OCI-LY3 (cell line): ENCODE results near the gene FN1.

ENCODE experiments used
- H2AFZ ChIP-seq: fragments of 200-600, 300-600 bp; shearing (Covaris generic); 2 replicates; pipeline ENCODE4 v1.6.0; 2014; ENCODE audit warnings: antibody characterized with exemption, low read depth, low read length
- H3K27ac ChIP-seq: fragments of 200-600, 300-600 bp; sonication (generic); 2 replicates; pipeline ENCODE4 v1.5.1; 2014; ENCODE audit warnings: mild to moderate bottlenecking, low read length, moderate library complexity, mixed read lengths
- H3K27me3 ChIP-seq: fragments of 200-600, 300-600 bp; sonication (generic); 2 replicates; pipeline ENCODE4 v1.6.1; 2014; ENCODE audit warnings: low read depth, low read length, mixed read lengths
- H3K36me3 ChIP-seq: fragments of 200-600, 300-600 bp; sonication (generic); replicated peaks from 2 replicates; pipeline ENCODE3; 2014; ENCODE audit warnings: low read depth, low read length, mixed read lengths
- H3K4me1 ChIP-seq: fragments of 300-600, 200-600 bp; sonication (generic); 2 replicates; pipeline ENCODE4 v1.6.1; 2014; ENCODE audit warnings: low read length, mixed read lengths
- H3K4me2 ChIP-seq: fragments of 200-600, 300-600 bp; sonication (generic); 2 replicates; pipeline ENCODE4 v1.6.1; 2014; ENCODE audit warnings: low read length, mixed read lengths
- H3K4me3 ChIP-seq: fragments of 300-600, 200-600 bp; sonication (generic); 2 replicates; pipeline ENCODE4 v1.5.1; 2014; ENCODE audit warnings: antibody characterized with exemption, mild to moderate bottlenecking, low read length, moderate library complexity
- H3K79me2 ChIP-seq: fragments of 300-600, 200-600 bp; shearing (Covaris generic); 2 replicates; pipeline ENCODE4 v1.6.1; 2014; ENCODE audit warnings: mild to moderate bottlenecking, low read length, mixed read lengths
- H3K9ac ChIP-seq: fragments of 300-600, 200-600 bp; shearing (Covaris generic); 2 replicates; pipeline ENCODE4 v1.6.0; 2014; ENCODE audit warnings: mild to moderate bottlenecking, low read length, moderate library complexity
- H3K9me3 ChIP-seq: fragments of 200-600, 300-600 bp; shearing (Covaris generic); 2 replicates; pipeline ENCODE4 v1.6.1; 2014; ENCODE audit warnings: low read length, mixed read lengths; ENCODE audit not compliant: insufficient read depth
- H4K20me1 ChIP-seq: fragments of 200-600, 300-600 bp; sonication (generic); 2 replicates; pipeline ENCODE4 v1.6.1; 2016; ENCODE audit warnings: low read length, mixed read lengths; ENCODE audit not compliant: insufficient read depth
- EZH2phosphoT487 ChIP-seq: fragments of 200-600 bp; shearing (Covaris generic); IDR thresholded peaks from 2 replicates; pipeline ENCODE4 v1.6.1; 2018; ENCODE audit warnings: antibody characterized with exemption, mixed run types, low read depth
- TF ChIP-seq, protein P1 (sequence below): fragments of 200-600, 300-600 bp; sonication (generic); IDR thresholded peaks from 2 replicates; pipeline ENCODE4 v1.5.1; 2014; ENCODE audit warnings: antibody characterized with exemption, low read length, low read depth

The FN1 gene

GRCh38 chr2:215399067-215399716, 36.7 kb downstream of the FN1 start:
- no peak overlapping the region for H3K9ac ChIP-seq
- peaks cover under 1% of the 10 kb centered on the region for H3K4me1 ChIP-seq
- no peaks in the 10 kb centered on the region for H3K79me2 ChIP-seq
- no peak overlapping the region for H2AFZ ChIP-seq
- no peaks in the 10 kb centered on the region for H4K20me1 ChIP-seq
- H3K4me2 ChIP-seq: no peak overlapping the region
- no peaks in the 10 kb centered on the region for H3K36me3 ChIP-seq
- no peaks in the 10 kb centered on the region for H3K9me3 ChIP-seq
- no peak for TF ChIP-seq EZH2phosphoT487
- TF ChIP-seq, protein P1, sequence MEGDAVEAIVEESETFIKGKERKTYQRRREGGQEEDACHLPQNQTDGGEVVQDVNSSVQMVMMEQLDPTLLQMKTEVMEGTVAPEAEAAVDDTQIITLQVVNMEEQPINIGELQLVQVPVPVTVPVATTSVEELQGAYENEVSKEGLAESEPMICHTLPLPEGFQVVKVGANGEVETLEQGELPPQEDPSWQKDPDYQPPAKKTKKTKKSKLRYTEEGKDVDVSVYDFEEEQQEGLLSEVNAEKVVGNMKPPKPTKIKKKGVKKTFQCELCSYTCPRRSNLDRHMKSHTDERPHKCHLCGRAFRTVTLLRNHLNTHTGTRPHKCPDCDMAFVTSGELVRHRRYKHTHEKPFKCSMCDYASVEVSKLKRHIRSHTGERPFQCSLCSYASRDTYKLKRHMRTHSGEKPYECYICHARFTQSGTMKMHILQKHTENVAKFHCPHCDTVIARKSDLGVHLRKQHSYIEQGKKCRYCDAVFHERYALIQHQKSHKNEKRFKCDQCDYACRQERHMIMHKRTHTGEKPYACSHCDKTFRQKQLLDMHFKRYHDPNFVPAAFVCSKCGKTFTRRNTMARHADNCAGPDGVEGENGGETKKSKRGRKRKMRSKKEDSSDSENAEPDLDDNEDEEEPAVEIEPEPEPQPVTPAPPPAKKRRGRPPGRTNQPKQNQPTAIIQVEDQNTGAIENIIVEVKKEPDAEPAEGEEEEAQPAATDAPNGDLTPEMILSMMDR: no peak
- no peaks in the 10 kb centered on the region for H3K27me3 ChIP-seq
- no peak overlapping the region for H3K4me3 ChIP-seq
- no peak overlapping the region for H3K27ac ChIP-seq

DNA sequence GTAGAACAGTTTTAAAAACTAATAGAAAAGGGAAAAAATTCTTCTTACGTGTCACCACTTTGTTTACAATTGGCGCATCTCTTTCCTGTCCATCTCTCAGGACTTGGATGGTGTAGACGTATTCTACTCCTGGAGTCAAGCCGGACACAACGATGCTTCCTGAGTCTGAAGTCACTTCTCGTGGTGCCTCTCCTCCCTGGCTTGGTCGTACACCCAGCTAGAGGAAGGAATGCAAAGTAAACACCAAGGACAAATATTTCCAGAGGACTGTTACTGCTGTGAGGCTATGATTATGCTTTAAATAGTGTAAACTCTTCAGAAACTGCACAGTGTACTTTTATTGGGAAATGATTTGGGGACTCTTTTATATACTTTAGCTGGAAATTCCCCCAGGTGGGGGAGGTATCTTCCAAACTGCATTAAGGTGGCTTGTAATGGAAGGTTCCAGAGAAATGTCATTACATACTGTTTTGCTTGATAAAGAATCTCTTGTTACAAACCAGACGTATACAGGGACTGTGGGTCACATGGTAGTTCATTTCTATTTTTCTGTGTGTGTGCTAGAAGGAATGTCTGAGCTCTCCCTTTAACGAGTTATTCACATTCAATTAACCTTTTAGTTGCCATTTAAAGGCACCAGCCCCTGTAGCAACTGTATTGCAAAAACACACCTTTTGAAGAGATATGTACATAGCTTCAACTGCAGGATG, 38.1 kb downstream of the FN1 start:
- Histone ChIP-seq H3K9ac (no peak overlapping the region), H3K36me3 (no peaks in the 10 kb centered on the region), H3K27ac (no peak overlapping the region), H3K79me2 (no peaks in the 10 kb centered on the region), H3K27me3 (no peaks in the 10 kb centered on the region), H4K20me1 (no peaks in the 10 kb centered on the region), H2AFZ (no peak overlapping the region), H3K4me3 (no peak overlapping the region), H3K4me1 (peaks cover 9% of the 10 kb centered on the region), H3K4me2 (no peak overlapping the region), H3K9me3 (no peaks in the 10 kb centered on the region)
- TF ChIP-seq, protein P1: no peak
- no peak for TF ChIP-seq EZH2phosphoT487

- Histone ChIP-seq H3K4me1 (peaks cover 9% of the 10 kb centered on the region), H4K20me1 (no peaks in the 10 kb centered on the region), H3K27ac (no peak overlapping the region), H3K9ac (no peak overlapping the region), H3K4me2 (no peak overlapping the region), H2AFZ (no peak overlapping the region), H3K36me3 (no peaks in the 10 kb centered on the region), H3K9me3 (no peaks in the 10 kb centered on the region), H3K79me2 (no peaks in the 10 kb centered on the region), H3K4me3 (no peak overlapping the region), H3K27me3 (no peaks in the 10 kb centered on the region)
- TF ChIP-seq, protein P1: no peak
- no peak for TF ChIP-seq EZH2phosphoT487
These were observed 39.1 kb downstream of the FN1 start for GRCh38 chr2:215396595-215397313.

DNA sequence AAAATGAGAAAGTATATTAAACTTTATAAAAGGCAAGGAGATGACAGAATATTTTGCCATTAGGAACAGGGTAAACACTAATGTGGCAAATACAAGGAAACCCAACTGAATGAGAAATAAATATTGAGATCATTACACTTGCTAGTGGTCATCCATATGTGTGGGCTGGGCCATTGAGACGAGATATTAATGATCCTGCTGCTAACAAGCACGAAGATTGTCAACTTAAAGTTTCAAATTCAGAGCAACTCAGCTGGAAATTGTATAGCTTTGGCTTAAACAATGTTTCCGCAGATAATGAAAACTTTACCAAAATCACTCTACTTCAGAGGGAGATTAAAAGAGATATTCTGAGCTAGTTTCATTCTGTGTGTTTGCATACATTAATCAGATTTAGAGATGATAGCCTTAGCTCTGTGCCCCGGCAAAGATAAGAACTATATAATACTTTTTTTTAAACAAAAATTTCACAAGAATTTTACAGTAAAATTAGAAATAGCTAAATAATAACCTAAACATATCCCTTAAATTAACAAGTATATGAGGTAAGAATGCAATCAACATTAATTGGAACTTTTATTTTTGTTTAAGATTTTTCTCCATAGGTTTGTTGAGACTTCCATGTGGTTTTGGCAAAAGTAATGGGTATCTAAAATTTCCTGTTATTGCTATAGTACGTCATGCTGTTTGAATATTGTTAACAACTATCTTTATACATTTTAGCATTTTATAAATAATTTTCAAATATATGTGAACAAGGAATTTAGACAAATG, 40.0 kb downstream of the FN1 start:
- TF ChIP-seq EZH2phosphoT487: no peak
- TF ChIP-seq, protein P1: no peak

More for the DNA sequence above, 40.0 kb downstream of the FN1 start:
- Histone ChIP-seq H3K4me3 (no peak overlapping the region), H3K79me2 (no peaks in the 10 kb centered on the region), H3K9ac (no peak overlapping the region), H3K27ac (no peak overlapping the region), H3K9me3 (no peaks in the 10 kb centered on the region), H3K36me3 (no peaks in the 10 kb centered on the region), H3K4me2 (no peak overlapping the region), H3K27me3 (no peaks in the 10 kb centered on the region), H4K20me1 (no peaks in the 10 kb centered on the region), H3K4me1 (peaks cover 9% of the 10 kb centered on the region), H2AFZ (no peak overlapping the region)
